ENCODE data around the gene ZC2HC1C. TPM values are rescaled to one million over a fixed set of nuclear protein-coding genes. Genes with fewer than 3 reads are reported as not detected.
A peak's percentile ranks its signal among the peaks of the same experiment; 100 is the strongest.

The ZC2HC1C gene
- total RNA-seq, 1 experiment from 2014 or later: 5.2 TPM

GRCh38 chr14:75060420-75060819, 9.0 kb upstream of the ZC2HC1C start:
- no peak for DNase-seq (ENCODE audit: low read depth, low spot score)

DNA sequence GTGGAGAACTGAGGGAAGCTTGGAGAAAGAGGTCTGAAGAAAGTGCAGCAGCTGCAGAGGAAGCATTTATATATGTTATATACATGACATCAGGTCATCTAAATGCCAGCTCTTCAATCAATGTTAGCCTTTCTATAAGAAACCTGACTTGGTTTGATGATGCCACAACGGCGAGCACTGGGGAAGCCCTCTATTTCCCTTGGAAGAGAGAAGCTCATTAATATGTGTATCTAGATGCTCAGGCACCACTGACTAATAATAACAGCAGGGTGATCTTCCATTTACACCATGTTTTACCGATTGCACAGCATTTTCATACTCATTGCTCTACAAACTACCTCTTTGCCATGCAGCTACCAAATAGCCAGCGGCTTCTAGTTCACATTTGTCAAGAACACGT, 6.4 kb upstream of the ZC2HC1C start:
- ATAC-seq: no peak
- H3K27me3 ChIP-seq (ENCODE audit: control insufficient read depth, insufficient read depth, low read length): no peaks in the 10 kb centered on the region
- POLR2A ChIA-PET: no interaction called here
- intact Hi-C loops (cut with micrococcal nuclease; ENCODE audit: unreplicated experiment): no loop called here
- TF ChIP-seq CTCF (IDR thresholded peaks at IDR 0.05) (no peak), SIN3A (IDR thresholded peaks at IDR 0.05; ENCODE audit: borderline replicate concordance, insufficient read depth, low read depth, low read length) (no peak), TCF7L2 (IDR thresholded peaks at IDR 0.05; ENCODE audit: low read depth, low read length) (no peak), POLR2AphosphoS5 (IDR thresholded peaks at IDR 0.05; ENCODE audit: low read depth, low read length) (no peak)
- TF ChIP-seq, protein P1, sequence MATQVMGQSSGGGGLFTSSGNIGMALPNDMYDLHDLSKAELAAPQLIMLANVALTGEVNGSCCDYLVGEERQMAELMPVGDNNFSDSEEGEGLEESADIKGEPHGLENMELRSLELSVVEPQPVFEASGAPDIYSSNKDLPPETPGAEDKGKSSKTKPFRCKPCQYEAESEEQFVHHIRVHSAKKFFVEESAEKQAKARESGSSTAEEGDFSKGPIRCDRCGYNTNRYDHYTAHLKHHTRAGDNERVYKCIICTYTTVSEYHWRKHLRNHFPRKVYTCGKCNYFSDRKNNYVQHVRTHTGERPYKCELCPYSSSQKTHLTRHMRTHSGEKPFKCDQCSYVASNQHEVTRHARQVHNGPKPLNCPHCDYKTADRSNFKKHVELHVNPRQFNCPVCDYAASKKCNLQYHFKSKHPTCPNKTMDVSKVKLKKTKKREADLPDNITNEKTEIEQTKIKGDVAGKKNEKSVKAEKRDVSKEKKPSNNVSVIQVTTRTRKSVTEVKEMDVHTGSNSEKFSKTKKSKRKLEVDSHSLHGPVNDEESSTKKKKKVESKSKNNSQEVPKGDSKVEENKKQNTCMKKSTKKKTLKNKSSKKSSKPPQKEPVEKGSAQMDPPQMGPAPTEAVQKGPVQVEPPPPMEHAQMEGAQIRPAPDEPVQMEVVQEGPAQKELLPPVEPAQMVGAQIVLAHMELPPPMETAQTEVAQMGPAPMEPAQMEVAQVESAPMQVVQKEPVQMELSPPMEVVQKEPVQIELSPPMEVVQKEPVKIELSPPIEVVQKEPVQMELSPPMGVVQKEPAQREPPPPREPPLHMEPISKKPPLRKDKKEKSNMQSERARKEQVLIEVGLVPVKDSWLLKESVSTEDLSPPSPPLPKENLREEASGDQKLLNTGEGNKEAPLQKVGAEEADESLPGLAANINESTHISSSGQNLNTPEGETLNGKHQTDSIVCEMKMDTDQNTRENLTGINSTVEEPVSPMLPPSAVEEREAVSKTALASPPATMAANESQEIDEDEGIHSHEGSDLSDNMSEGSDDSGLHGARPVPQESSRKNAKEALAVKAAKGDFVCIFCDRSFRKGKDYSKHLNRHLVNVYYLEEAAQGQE (IDR thresholded peaks at IDR 0.05; ENCODE audit: insufficient read depth in 1 of 2, low read depth in 2 of 2, low read length in 1 of 2): no peak
- peak overlapping the region; percentile 92 for H3K27ac ChIP-seq (ENCODE audit: low read length)
- no peak for DNase-seq (ENCODE audit: low read depth, low spot score)
- CTCF ChIA-PET: no interaction called here
- H3K4me1 ChIP-seq (ENCODE audit: control insufficient read depth, insufficient read depth, low read length): peaks cover 12% of the 10 kb centered on the region
- H3K9me3 ChIP-seq (ENCODE audit: control insufficient read depth, insufficient read depth, low read depth, low read length): no peaks in the 10 kb centered on the region
- H3K4me3 ChIP-seq (ENCODE audit: low read depth in 2 of 2, low read length in 2 of 2): peak overlapping the region; percentile 85
- TSS peak; percentile 63 for BruUV-seq (replicated peaks)
- in situ Hi-C loops (cut with HindIII; ENCODE audit: low pct_unique_long_range_greater_than_20kb, low sequenced_read_pairs): no loop called here
- H3K36me3 ChIP-seq (ENCODE audit: control insufficient read depth, insufficient read depth, low read length): peaks cover 2% of the 10 kb centered on the region

More at GRCh38 chr14:75060420-75060819, 9.0 kb upstream of the ZC2HC1C start:
- Histone ChIP-seq H3K9me3 (ENCODE audit: control insufficient read depth, insufficient read depth, low read depth, low read length) (no peaks in the 10 kb centered on the region), H3K4me1 (ENCODE audit: control insufficient read depth, insufficient read depth, low read length) (peaks cover 10% of the 10 kb centered on the region), H3K36me3 (ENCODE audit: control insufficient read depth, insufficient read depth, low read length) (peaks cover 2% of the 10 kb centered on the region), H3K27ac (ENCODE audit: low read length) (no peak overlapping the region), H3K4me3 (ENCODE audit: low read depth in 2 of 2, low read length in 2 of 2) (no peak overlapping the region), H3K27me3 (ENCODE audit: control insufficient read depth, insufficient read depth, low read length) (no peaks in the 10 kb centered on the region)
- no peak for ATAC-seq
- in situ Hi-C loops (cut with HindIII; ENCODE audit: low pct_unique_long_range_greater_than_20kb, low sequenced_read_pairs) (no loop called here), intact Hi-C loops (cut with micrococcal nuclease; ENCODE audit: unreplicated experiment) (no loop called here)
- no TSS peak for BruUV-seq (replicated peaks)
- TF ChIP-seq, protein P1 (IDR thresholded peaks at IDR 0.05; ENCODE audit: insufficient read depth in 1 of 2, low read depth in 2 of 2, low read length in 1 of 2): no peak
- TF ChIP-seq POLR2AphosphoS5 (IDR thresholded peaks at IDR 0.05; ENCODE audit: low read depth, low read length) (no peak), TCF7L2 (IDR thresholded peaks at IDR 0.05; ENCODE audit: low read depth, low read length) (no peak), CTCF (IDR thresholded peaks at IDR 0.05) (no peak), SIN3A (IDR thresholded peaks at IDR 0.05; ENCODE audit: borderline replicate concordance, insufficient read depth, low read depth, low read length) (no peak)
- POLR2A ChIA-PET: no interaction called here
- CTCF ChIA-PET: no interaction called here

Data from Panc1 (cell line).